HG02610 (cell line): ENCODE data around the gene SLC25A21.
"Not testable (repeated sequence)": the region's sequence is repeated elsewhere in the genome, so short reads cannot be mapped to it uniquely, and the experiment has no call there.

ENCODE experiments used
- ATAC-seq: cut with Tn5 transposase; IDR thresholded peaks from one replicate; pipeline ENCODE4 v1.9.1; 2021; ENCODE audit warnings: mild to moderate bottlenecking, moderate library complexity; ENCODE audit not compliant: unreplicated experiment

The SLC25A21 gene

GRCh38 chr14:37172024-37172869, at the start of gene SLC25A21:
SLC25A21 (minus strand) TSS chr14:37172606.
- no peak for ATAC-seq

- no peak for ATAC-seq
These were observed 48.7 kb upstream of the SLC25A21 start for GRCh38 chr14:37221073-37221472.

- ATAC-seq = no peak
These were observed 42.9 kb upstream of the SLC25A21 start for GRCh38 chr14:37215345-37215744.

GRCh38 chr14:37213016-37213415, 40.6 kb upstream of the SLC25A21 start:
- ATAC-seq = no peak

GRCh38 chr14:37210448-37210847, 38.0 kb upstream of the SLC25A21 start:
- ATAC-seq = no peak

- ATAC-seq = not testable (repeated sequence)
These were observed 37.2 kb upstream of the SLC25A21 start for GRCh38 chr14:37209617-37210016.

- not testable (repeated sequence) for ATAC-seq
These were observed 33.5 kb upstream of the SLC25A21 start for GRCh38 chr14:37205623-37206605.

GRCh38 chr14:37203423-37203822, 31.0 kb upstream of the SLC25A21 start:
- ATAC-seq = no peak

GRCh38 chr14:37202812-37203211, 30.4 kb upstream of the SLC25A21 start:
- ATAC-seq = no peak

GRCh38 chr14:37202265-37202664, 29.9 kb upstream of the SLC25A21 start:
- no peak for ATAC-seq

- no peak for ATAC-seq
These were observed 29.3 kb upstream of the SLC25A21 start for GRCh38 chr14:37201724-37202123.

GRCh38 chr14:37198907-37199306, 26.5 kb upstream of the SLC25A21 start:
- ATAC-seq = no peak

GRCh38 chr14:37198273-37198598, 25.8 kb upstream of the SLC25A21 start:
- ATAC-seq = no peak

- ATAC-seq = no peak
These were observed 25.2 kb upstream of the SLC25A21 start, which contains the start of gene MIPOL1 for GRCh38 chr14:37197421-37198272. MIPOL1 (plus strand) TSS chr14:37197937; CDS start chr14:37247889, 49,952 bp downstream.

- no peak for ATAC-seq
These were observed 24.4 kb upstream of the SLC25A21 start for GRCh38 chr14:37196604-37197420.

GRCh38 chr14:37195327-37195726, 22.9 kb upstream of the SLC25A21 start:
- ATAC-seq = no peak

- no peak for ATAC-seq
These were observed 22.3 kb upstream of the SLC25A21 start for GRCh38 chr14:37194698-37195097.

GRCh38 chr14:37189733-37190132, 17.3 kb upstream of the SLC25A21 start:
- not testable (repeated sequence) for ATAC-seq

GRCh38 chr14:37187840-37188577, 15.6 kb upstream of the SLC25A21 start:
- ATAC-seq = not testable (repeated sequence)
